ENCODE results near the gene TMEM43.

Gene TMEM43

GRCh38 chr3:14181253-14181652 is 56.4 kb downstream of the TMEM43 start:
- DNase-seq = no peak

- DNase-seq = no peak
Observed at GRCh38 chr3:14183015-14183577, 58.2 kb downstream of the TMEM43 start.

GRCh38 chr3:14186854-14187458 is 62.1 kb downstream of the TMEM43 start:
- DNase-seq = no peak

- DNase-seq = no peak
Observed at GRCh38 chr3:14188041-14188754, 63.3 kb downstream of the TMEM43 start.
